ENCODE results near the gene PAPOLA. TPM values are rescaled to one million over a fixed set of nuclear protein-coding genes. Genes with fewer than 3 reads are reported as not detected.

PAPOLA gene
- total RNA-seq, 4 donors from 2014 or later: 171 to 234 (median 174) TPM

DNA sequence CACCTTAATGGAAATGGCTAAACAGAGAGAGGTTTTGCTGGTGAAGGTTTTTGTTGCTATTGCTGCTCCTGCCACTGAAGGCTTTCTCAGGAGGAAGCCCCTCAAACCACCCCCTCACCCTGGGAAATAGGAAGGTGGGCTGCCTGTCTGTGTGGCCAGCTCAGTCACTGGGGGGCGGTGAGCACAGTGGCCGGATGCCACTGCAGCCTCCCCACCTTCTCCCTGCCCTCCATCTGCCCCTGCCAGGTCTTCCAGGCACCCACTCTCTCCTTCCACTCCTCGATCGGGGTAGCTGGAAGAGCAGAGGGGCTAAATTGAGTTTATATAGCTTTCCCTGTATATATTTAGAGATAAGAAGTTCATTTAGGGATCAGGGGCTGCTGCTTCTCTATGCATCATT is 80.8 kb downstream of the PAPOLA start:
- H3K4me3 ChIP-seq (replicated peaks in 1 of 3): no peak overlapping the region
- no peak for DNase-seq
- H3K9me3 ChIP-seq: no peaks in the 10 kb centered on the region
- intact Hi-C loops (cut with DNase I): no loop called here
- H3K4me1 ChIP-seq: no peaks in the 10 kb centered on the region
- TF ChIP-seq POLR2A (IDR thresholded peaks at IDR 0.05): no peak
- TF ChIP-seq, protein P1, sequence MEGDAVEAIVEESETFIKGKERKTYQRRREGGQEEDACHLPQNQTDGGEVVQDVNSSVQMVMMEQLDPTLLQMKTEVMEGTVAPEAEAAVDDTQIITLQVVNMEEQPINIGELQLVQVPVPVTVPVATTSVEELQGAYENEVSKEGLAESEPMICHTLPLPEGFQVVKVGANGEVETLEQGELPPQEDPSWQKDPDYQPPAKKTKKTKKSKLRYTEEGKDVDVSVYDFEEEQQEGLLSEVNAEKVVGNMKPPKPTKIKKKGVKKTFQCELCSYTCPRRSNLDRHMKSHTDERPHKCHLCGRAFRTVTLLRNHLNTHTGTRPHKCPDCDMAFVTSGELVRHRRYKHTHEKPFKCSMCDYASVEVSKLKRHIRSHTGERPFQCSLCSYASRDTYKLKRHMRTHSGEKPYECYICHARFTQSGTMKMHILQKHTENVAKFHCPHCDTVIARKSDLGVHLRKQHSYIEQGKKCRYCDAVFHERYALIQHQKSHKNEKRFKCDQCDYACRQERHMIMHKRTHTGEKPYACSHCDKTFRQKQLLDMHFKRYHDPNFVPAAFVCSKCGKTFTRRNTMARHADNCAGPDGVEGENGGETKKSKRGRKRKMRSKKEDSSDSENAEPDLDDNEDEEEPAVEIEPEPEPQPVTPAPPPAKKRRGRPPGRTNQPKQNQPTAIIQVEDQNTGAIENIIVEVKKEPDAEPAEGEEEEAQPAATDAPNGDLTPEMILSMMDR (IDR thresholded peaks at IDR 0.05): no peak
- WGBS, 2 donors: 51 to 61% methylated on average over 4 of the region's 4 CpGs
- H3K27me3 ChIP-seq: no peaks in the 10 kb centered on the region
- no peak overlapping the region for H3K27ac ChIP-seq
- no peaks in the 10 kb centered on the region for H3K36me3 ChIP-seq

DNA sequence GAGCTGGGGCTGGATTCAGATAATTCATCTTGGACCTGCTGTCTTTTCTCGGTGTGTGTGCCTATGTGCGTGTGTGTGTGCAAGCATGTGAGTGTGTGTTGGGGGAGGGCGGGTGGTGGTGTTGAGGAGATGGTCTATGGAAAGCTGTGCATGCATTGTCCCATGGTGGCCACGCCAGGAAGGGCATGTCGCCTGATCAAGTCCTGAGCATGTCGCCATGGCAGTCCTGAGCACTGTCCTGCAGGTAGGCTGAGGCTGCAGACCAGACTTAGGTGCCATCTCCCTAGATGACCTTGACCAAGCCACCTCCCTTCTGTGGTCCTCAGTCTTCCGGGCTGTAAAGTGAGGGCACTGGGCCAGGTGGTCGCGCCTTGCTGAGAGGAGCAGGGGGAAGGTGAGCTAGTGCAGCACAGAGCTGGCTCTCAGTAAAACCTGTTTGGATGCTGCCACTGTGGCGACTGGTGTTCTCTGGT is 81.4 kb downstream of the PAPOLA start:
- no peak for TF ChIP-seq POLR2A (IDR thresholded peaks at IDR 0.05)
- TF ChIP-seq, protein P1 (IDR thresholded peaks at IDR 0.05): no peak
- DNase-seq: no peak

DNA sequence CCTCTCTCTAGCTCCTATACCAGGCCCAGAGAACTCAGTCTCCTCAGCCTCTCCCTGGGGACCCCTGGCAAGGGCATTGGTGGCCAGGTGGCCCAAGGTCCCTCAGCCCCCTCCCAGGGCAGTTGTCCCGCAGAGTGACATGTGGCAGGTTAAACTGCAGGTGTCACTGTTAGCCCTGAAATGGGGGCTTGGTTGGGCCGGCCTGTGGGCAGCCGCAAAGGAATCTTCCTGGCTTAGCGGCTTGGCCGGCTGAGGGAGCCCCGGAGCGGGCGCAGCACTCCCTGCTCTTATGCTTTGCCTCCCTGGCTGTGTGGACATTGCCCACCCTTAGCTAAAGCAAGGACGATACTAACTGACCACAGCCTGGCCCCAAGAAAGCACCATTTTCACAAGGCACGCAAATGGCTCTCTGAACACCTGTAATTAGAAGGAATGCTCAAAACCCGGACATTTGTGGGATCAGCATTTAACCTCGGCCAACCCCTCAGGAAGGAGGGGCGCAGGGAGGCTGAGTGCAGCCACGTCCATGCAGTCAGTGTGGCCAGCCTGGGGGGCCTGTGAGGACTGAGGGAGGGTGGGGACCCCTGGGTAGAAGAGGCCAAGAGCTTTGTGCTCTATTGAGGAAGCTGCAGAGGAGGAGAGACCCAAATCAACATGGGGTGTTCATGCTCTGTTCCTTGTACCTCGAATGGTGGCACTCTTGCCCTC is 82.2 kb downstream of the PAPOLA start:
- no peak overlapping the region for H3K27ac ChIP-seq
- WGBS, 2 donors: 31 to 45% methylated on average over 5 to 8 of the region's 15 CpGs
- H3K4me1 ChIP-seq: no peaks in the 10 kb centered on the region
- H3K4me3 ChIP-seq (replicated peaks in 1 of 3): no peak overlapping the region
- DNase-seq: peak; percentile 20 to 21
- H3K27me3 ChIP-seq: no peaks in the 10 kb centered on the region
- no peaks in the 10 kb centered on the region for H3K36me3 ChIP-seq
- H3K9me3 ChIP-seq: no peaks in the 10 kb centered on the region
- intact Hi-C loops (cut with DNase I): no loop called here
- TF ChIP-seq, protein P1 (IDR thresholded peaks at IDR 0.05): peak in 2 of 6 experiments; percentile 22 to 24
- no peak for TF ChIP-seq POLR2A (IDR thresholded peaks at IDR 0.05)

More for the DNA sequence above, 81.4 kb downstream of the PAPOLA start:
- Histone ChIP-seq H3K36me3 (no peaks in the 10 kb centered on the region), H3K9me3 (no peaks in the 10 kb centered on the region), H3K4me3 (replicated peaks in 1 of 3) (no peak overlapping the region), H3K4me1 (no peaks in the 10 kb centered on the region), H3K27ac (no peak overlapping the region), H3K27me3 (no peaks in the 10 kb centered on the region)
- intact Hi-C loops (cut with DNase I): no loop called here
- 67 to 85% methylated on average over 10 of the region's 10 CpGs for WGBS, 2 donors

DNA sequence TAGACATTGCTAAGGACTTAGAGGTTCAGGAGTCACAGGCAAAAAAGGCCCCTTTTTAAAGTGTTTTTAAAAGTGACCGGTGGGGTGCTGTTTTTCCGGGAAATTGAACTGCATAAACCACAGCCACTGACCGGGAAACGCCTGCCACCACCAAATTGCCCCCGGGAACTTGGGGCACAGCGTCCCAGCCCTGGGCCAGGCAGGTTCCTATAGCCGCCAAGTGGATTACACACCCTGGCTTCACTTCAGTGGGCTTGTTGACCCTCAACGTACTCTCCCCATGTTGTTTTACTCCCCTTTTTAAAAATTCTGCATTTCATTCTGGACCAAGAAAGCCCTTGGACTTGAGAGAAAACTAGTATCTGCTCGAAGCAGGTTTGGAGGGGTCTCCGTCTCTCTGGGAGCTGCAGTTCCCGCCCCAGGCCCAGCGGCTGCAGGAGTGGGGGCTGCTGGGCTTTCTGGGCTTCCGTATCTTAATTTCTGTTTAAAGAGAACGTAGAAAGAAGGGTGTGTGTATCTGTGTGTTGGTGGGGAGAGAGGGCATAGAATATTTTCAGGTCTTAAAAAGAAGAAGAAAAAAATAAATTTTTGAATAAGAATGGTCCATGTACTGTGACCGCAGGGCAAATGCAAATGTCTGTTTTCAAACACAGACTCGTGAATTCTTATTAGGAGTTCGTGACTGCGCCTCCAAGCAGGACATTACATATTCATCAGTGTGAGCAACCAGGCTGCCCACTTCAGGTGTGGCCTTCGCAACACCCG is 82.9 kb downstream of the PAPOLA start:
- no peaks in the 10 kb centered on the region for H3K4me1 ChIP-seq
- H3K27me3 ChIP-seq: no peaks in the 10 kb centered on the region
- 71 to 77% methylated on average over 20 of the region's 20 CpGs for WGBS, 2 donors
- intact Hi-C loops (cut with DNase I): no loop called here
- H3K9me3 ChIP-seq: no peaks in the 10 kb centered on the region
- H3K36me3 ChIP-seq: no peaks in the 10 kb centered on the region
- DNase-seq: no peak
- no peak overlapping the region for H3K27ac ChIP-seq
- no peak overlapping the region for H3K4me3 ChIP-seq (replicated peaks in 1 of 3)
- TF ChIP-seq, protein P1 (IDR thresholded peaks at IDR 0.05): no peak
- no peak for TF ChIP-seq POLR2A (IDR thresholded peaks at IDR 0.05)

DNA sequence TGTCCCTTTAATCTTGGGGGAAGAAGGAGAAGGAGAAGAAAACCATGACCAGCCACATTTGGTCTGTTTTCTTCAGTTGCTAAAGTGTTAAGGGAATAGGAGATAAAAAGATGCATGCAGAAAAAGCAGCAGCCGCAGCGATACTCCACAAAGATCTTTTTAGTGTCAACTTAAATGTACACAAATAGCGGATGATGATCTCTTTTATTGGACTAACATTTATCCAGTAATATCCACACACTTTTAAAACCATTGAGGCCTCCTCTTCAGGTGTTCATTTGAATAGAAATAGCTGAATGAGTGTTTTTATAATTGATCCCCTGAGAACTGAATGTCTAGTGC is 83.5 kb downstream of the PAPOLA start:
- no peaks in the 10 kb centered on the region for H3K27me3 ChIP-seq
- no peaks in the 10 kb centered on the region for H3K36me3 ChIP-seq
- H3K4me3 ChIP-seq (replicated peaks in 1 of 3): no peak overlapping the region
- no peaks in the 10 kb centered on the region for H3K4me1 ChIP-seq
- 82 to 86% methylated on average over 3 of the region's 3 CpGs for WGBS, 2 donors
- no peaks in the 10 kb centered on the region for H3K9me3 ChIP-seq
- H3K27ac ChIP-seq: no peak overlapping the region
- no peak for DNase-seq
- intact Hi-C loops (cut with DNase I): no loop called here
- TF ChIP-seq POLR2A (IDR thresholded peaks at IDR 0.05): no peak
- TF ChIP-seq, protein P1 (IDR thresholded peaks at IDR 0.05): no peak

Measured in thyroid gland (tissue), 4 donors.